HG02642 (cell line): ENCODE measurements around the gene PEX3.
A peak's percentile ranks its signal among the peaks of the same experiment; 100 is the strongest.

ENCODE experiments used
- ATAC-seq: cut with Tn5 transposase; IDR thresholded peaks from one replicate; pipeline ENCODE4 v1.9.1; 2021; ENCODE audit warnings: mild to moderate bottlenecking; ENCODE audit not compliant: unreplicated experiment, poor library complexity

PEX3 gene

DNA sequence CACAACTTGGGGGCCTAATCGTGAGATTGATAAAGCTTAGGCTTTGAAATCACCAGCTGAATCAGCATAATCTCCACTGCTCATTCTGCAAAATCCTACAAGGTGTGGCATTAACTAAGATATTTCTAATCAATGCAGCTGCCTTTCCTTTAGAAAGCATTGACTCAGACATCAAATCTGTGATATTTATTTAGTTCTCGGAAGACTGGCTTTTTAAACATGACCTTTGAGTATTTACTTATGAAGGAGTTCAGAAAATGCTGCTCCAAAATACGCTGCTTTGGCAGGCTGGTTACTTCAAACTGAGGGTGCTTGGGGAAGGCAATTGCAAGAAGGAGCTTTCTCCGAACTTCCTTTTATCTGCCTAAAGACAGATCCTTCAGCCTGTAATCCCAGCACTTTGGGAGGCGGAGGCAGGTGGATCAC lies 84.6 kb downstream of the PEX3 start:
- ATAC-seq: no peak

DNA sequence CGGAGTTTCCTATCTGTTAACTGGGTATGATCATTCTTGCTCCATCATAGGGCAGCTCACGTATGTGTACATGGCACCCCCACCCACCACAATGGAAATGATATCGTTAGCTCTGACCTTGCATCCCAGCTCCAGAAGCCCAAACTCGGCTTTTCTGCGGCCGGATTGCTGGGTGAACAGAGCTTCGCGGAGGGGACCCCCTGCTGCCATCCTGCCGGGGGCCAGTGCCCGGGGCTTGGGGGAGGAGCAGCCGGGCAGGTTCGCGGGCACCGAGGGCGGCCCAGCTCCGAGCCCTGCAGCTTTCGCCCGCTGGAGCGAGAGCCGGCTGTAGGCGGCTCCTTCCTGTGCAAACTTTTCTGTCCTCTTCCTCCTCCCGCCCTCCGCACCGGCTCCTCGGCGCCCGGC lies 85.9 kb downstream of the PEX3 start:
- peak; percentile 78 for ATAC-seq

DNA sequence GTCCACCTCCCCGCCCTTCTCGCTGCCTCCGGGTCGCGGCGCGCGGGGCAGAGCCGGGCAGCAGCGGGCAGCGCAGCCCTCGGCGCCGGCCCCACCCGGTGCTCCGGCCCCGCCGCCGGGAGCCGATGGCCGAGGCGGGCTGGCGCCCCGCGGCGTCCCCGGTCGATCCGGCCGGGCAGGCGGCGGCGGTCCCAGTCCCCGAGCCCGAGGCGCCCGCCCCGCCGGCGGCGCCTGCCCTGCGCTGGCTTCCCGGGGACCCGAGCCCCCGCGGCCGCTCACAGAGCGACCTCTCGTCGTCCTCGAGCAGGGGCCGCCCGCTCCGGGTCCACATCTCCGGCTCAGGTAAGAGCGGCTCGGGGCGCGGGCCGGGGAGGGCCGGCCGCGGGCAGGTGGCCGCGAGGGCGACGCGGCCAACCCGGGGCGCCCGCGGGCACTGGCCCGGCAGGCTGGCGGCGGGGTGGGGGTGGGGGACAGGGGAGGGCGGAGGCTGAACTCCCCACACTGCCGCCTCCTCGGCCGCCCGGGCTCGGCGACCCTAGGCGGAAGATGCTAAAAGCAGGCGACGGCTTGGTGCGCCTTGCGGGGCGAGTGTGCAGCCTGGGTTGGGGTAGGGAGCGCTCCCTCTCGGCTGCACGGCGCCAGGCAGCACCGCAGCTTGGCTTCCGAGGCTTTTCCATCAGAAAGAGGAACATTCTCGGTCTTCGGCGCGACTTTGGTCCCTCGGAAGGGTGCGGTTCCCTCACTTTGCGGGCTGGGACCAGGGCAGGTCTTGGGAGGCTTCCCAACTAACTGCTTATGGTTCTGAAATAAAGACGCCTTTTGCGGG lies 86.5 kb downstream of the PEX3 start:
- ATAC-seq: peak; percentile 70

DNA sequence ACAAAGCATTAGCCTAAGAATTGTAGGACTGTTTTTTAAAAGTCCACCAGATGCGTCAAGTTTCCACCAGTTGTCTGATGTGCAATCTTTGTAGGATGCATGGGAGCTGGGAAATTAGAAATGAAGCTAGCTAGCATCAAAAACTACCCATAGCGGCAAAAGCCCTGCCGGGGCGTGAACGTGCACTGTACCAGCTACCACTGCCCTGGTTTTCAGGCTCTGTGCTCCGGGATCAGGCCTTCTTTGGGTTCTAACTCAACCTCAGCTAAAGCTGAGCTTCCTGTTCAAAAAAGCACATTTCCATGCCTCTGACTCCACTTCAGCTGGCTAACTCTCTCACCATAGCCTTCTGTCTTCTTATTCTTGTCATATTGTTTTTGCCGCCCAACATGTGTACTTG lies 87.8 kb downstream of the PEX3 start:
- ATAC-seq: no peak

DNA sequence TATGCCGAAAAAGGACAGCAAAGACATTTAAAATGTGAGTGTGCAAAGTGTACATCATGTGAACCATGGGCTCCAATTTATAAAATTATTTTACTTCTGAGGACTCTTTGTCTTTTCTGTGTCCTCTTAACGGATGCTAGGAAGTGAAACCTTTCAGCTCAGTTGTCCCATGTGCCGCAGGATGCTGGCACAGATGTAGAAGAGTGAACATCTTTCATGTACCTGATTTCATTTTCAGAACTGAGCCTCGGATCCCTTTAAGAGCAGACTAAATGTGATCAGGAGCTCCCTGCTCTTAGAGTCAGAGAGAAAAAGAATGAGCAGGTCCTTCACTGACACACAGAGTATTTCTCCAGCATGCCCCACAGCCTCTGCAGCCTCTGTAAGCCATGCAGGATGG lies 88.5 kb downstream of the PEX3 start:
- ATAC-seq: no peak

DNA sequence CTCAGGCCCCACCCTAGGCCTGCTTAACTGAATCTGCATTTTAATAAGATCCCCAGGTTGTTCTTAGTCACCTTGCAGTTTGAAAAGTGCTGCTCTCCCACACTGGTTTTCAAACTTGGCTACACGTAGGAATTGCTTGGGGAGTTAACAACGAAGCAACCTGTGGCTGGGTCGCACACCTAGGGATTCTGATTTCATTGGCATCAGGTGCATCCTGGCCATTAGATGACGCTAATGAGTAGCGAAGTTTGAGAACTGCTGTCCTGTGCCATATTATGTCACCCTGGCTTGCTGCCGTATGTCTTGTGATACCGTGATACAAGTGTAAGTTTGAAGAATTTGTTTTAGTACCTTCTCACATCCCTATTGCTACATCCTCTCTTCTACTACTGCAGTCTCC lies 89.1 kb downstream of the PEX3 start:
- ATAC-seq: no peak

DNA sequence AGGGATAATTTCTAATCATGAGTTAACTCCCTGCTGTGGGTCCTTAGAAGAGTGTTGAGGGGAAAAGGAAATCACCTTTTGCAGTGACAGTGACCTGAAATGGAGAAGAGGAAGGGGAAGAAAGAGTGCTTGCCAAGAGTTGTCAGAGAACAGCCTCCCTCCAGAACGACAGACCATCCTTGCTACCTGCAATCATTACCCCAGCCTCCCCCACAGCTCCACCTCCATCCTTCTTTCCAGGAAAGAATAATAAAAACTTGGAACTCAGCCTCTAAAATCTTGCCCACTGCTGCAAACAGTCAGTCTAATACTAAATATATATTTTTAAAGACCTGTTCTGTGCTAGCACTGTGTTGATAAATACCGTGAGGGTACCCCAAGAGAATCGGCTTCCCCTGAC lies 89.6 kb downstream of the PEX3 start:
- ATAC-seq: no peak
